K562 treated with DMSO at 1 percent for 12 hours (cell line): ENCODE results near the gene ZNF286A. TPM values are rescaled to one million over a fixed set of nuclear protein-coding genes. Genes with fewer than 3 reads are reported as not detected.

Source experiments
- total RNA-seq: library from RNA; unstranded; fragments of 300-600 nt; gene quantifications from 2 replicates; pipeline ENCODE4 v1.2.3, GENCODE V29; 2022; ENCODE audit not compliant: insufficient read depth

Gene ZNF286A
- total RNA-seq = 1.8 and 3.8 TPM in 2 replicates

GRCh38 chr17:15699413-15699924 lies at the start of gene ZNF286A:
ZNF286A (plus strand) TSS chr17:15699752; CDS start chr17:15700330, 578 bp downstream.

GRCh38 chr17:15683824-15684478 lies 15.6 kb upstream of the ZNF286A start, which contains the start of gene TRIM16:
TRIM16 (minus strand) TSS chr17:15684311; CDS start chr17:15651609, 32,702 bp downstream.

GRCh38 chr17:15731900-15732299 lies 32.3 kb downstream of the ZNF286A start, which contains the start of gene TBC1D26:
TBC1D26 (plus strand) TSS chr17:15732283; CDS start chr17:15735349, 3,066 bp downstream.

Other genes starting within 250 kb of the ZNF286A start
- gene CDRT4, start 232.1 kb upstream of the ZNF286A start, total RNA-seq = 4.1 and 4.6 TPM in 2 replicates
- gene TVP23C, start 136.3 kb upstream of the ZNF286A start, total RNA-seq = 2.3 and 7.5 TPM in 2 replicates
- gene FBXW10B, start 80.0 kb upstream of the ZNF286A start, total RNA-seq = not detected in 2 replicates
- gene TRIM16, start 15.4 kb upstream of the ZNF286A start, total RNA-seq = 7.2 and 9.3 TPM in 2 replicates
- gene TBC1D26, start 32.5 kb downstream of the ZNF286A start, total RNA-seq = not detected in 2 replicates
- 5.4 and 7.5 TPM in 2 replicates for gene ADORA2B, start 245.4 kb downstream of the ZNF286A start, total RNA-seq